ENCODE data around the gene DMRT3. TPM values are rescaled to one million over a fixed set of nuclear protein-coding genes. Genes with fewer than 3 reads are reported as not detected.

Gene DMRT3
- total RNA-seq, 1 donor from 2014 or later, result not detected

DNA sequence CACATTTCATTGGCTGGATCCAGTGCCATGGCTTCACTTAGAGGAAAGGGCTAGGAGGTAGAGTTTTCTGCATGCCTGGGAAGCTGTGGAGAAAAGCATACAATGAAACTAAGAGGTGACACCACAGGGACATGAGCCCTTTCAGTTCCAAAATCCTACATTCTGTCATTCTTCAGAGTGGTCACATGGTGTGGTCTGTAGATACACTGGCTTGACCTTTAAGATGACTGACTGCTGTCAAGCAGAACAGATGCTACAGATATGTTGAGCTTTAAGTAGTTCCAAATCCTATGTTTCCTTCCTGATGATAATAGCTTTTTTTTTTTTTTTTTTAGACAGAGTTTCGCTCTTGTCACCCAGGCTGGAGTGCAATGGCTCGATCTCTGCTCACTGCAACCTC is 26.2 kb downstream of the DMRT3 start:
- no peak overlapping the region for H3K4me3 ChIP-seq
- H3K27me3 ChIP-seq, result no peaks in the 10 kb centered on the region
- no peak for DNase-seq
- H3K4me1 ChIP-seq, result no peaks in the 10 kb centered on the region
- H3K9me3 ChIP-seq, result no peaks in the 10 kb centered on the region
- ATAC-seq, result no peak
- no peak overlapping the region for H3K27ac ChIP-seq
- H3K36me3 ChIP-seq, result no peaks in the 10 kb centered on the region
- TF ChIP-seq, protein P1, sequence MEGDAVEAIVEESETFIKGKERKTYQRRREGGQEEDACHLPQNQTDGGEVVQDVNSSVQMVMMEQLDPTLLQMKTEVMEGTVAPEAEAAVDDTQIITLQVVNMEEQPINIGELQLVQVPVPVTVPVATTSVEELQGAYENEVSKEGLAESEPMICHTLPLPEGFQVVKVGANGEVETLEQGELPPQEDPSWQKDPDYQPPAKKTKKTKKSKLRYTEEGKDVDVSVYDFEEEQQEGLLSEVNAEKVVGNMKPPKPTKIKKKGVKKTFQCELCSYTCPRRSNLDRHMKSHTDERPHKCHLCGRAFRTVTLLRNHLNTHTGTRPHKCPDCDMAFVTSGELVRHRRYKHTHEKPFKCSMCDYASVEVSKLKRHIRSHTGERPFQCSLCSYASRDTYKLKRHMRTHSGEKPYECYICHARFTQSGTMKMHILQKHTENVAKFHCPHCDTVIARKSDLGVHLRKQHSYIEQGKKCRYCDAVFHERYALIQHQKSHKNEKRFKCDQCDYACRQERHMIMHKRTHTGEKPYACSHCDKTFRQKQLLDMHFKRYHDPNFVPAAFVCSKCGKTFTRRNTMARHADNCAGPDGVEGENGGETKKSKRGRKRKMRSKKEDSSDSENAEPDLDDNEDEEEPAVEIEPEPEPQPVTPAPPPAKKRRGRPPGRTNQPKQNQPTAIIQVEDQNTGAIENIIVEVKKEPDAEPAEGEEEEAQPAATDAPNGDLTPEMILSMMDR (IDR thresholded peaks at IDR 0.05), result no peak
- intact Hi-C loops (cut with DNase I), result no loop called here

DNA sequence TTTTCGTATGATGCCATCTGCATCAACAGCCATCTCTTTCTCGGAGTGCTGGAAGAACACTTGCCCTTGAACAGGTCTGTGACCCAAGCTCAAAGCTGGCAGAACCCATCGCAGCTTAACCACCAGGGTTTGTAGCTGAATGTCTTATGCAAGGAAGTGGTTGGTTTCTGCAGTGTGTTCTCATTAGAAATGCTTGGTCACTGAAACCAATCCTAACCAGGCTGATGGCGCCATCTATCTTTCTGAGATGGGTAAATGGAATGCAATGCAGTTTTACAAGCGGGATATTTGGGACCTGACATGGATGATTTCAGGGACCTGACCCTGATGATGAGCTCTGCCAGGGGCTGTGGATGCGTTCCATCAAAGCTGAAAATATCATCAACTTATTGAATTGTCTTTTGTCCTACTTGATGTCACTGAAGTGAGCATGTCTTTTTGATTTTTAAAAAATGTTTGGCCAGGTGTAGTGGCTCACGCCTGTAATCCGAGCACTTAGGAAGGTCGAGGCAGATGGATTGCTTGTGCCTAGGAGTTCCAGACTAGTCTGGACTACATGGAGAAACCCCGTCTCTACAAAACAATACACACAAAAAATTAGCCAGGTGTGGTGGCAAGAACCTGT is 28.7 kb downstream of the DMRT3 start:
- TF ChIP-seq, protein P1 (IDR thresholded peaks at IDR 0.05), result peak; percentile 53
- no peak for DNase-seq
- Histone ChIP-seq H3K36me3 (no peaks in the 10 kb centered on the region), H3K4me1 (no peaks in the 10 kb centered on the region), H3K27ac (no peak overlapping the region), H3K9me3 (no peaks in the 10 kb centered on the region), H3K4me3 (no peak overlapping the region), H3K27me3 (no peaks in the 10 kb centered on the region)
- intact Hi-C loops (cut with DNase I), result loop anchor here (5.0 kb wide), 1 partner anchor 113 kb away; no protein-coding TSS in a partner anchor
- peak; percentile 68 for ATAC-seq

DNA sequence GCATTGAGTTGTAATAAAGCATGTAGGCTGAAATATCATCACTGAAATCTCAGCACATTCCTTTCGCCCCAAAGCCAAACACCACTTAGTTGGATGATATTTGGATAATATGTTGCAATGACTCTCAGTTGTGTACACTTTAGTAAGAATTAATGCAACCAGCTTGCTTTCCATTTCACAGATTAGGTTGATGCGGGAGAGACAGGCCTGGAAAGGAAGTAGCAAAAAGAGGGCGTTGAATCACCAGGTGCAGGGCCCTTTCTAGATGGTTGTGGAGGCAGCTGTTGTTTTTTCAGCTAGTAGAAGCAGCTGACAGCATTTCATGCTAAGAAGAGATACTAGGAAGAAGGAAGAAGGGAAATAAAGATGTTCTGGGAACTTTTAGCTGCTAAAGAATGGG is 30.9 kb downstream of the DMRT3 start:
- Histone ChIP-seq H3K27ac (no peak overlapping the region), H3K36me3 (no peaks in the 10 kb centered on the region), H3K4me1 (no peaks in the 10 kb centered on the region), H3K9me3 (no peaks in the 10 kb centered on the region), H3K4me3 (no peak overlapping the region), H3K27me3 (no peaks in the 10 kb centered on the region)
- ATAC-seq (peak; percentile 41), DNase-seq (no peak)
- intact Hi-C loops (cut with DNase I), result loop anchor here (5.0 kb wide), 1 partner anchor 115 kb away; no protein-coding TSS in a partner anchor
- TF ChIP-seq, protein P1 (IDR thresholded peaks at IDR 0.05), result no peak

DNA sequence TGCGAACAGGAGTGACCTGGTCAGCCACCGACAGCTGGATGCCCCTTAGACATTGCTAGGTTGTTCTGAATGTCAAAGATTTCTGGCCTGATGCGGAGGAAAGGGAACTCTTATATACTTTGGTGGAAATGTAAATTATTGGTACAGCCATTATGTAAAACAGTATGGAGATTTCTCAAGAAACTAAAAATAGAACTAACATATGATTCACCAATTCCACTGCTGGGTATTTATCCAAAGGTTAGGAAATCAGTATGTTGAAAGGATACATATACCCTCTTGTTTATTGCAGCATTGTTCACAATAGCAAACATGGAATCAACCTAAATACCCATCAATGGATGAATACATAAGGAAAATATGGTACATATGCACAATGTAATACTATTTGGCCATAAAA is 31.8 kb downstream of the DMRT3 start:
- DNase-seq (no peak), ATAC-seq (no peak)
- Histone ChIP-seq H3K4me1 (no peaks in the 10 kb centered on the region), H3K9me3 (no peaks in the 10 kb centered on the region), H3K4me3 (no peak overlapping the region), H3K27ac (no peak overlapping the region), H3K27me3 (no peaks in the 10 kb centered on the region), H3K36me3 (no peaks in the 10 kb centered on the region)
- intact Hi-C loops (cut with DNase I), result loop anchor here (5.0 kb wide), 1 partner anchor 116 kb away; no protein-coding TSS in a partner anchor
- TF ChIP-seq, protein P1 (IDR thresholded peaks at IDR 0.05), result no peak

DNA sequence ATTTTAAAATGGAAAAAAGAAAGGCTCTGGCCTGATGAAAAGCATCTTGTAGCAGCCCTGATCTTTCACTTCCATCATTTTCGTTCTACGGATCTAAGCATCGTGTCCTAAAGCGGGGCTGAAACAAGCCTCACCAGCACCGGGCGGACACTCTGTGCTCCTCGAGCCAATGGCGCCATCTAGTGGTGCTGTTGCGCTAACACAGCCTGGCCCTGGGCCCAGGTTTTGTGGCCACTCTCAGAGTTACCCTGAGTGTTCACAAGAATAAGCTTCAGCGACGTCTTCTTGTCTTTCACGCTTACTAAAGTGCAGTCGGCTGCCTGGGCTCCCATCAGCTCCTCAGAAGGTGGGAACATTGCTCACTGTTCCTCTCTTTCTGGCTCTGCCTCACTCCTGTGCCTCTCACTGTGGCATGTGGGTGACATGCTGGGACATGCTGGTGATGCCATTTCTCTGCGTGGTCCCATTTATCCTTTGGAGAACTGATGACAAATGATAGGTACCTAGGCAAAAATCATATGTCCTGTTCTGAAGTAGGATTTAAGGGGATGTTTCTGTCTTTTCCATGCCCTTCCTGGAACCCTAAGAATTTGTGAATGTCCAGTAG is 32.7 kb downstream of the DMRT3 start:
- TF ChIP-seq, protein P1 (IDR thresholded peaks at IDR 0.05), result peak; percentile 99
- DNase-seq (peak; percentile 90), ATAC-seq (peak; percentile 97)
- intact Hi-C loops (cut with DNase I), result loop anchor here (5.0 kb wide), 1 partner anchor 117 kb away; no protein-coding TSS in a partner anchor
- Histone ChIP-seq H3K9me3 (no peaks in the 10 kb centered on the region), H3K36me3 (no peaks in the 10 kb centered on the region), H3K27me3 (no peaks in the 10 kb centered on the region), H3K27ac (no peak overlapping the region), H3K4me1 (no peaks in the 10 kb centered on the region), H3K4me3 (no peak overlapping the region)
